Posterior vena cava (tissue), 2 donors: Measurements from ENCODE around the gene DNAJC22. TPM values are rescaled to one million over a fixed set of nuclear protein-coding genes. Genes with fewer than 3 reads are reported as not detected.
"Not testable (repeated sequence)": the region's sequence is repeated elsewhere in the genome, so short reads cannot be mapped to it uniquely, and the experiment has no call there.

Experiments used
- DNase-seq: peaks from one replicate; pipeline ENCODE4 v3.0.0-alpha.2; 2020; ENCODE audit warnings: low spot score
- intact Hi-C, 2 donors: fragments of 100-400 bp; cut with DNase I; formaldehyde crosslinking; loops; one replicate each; pipeline versions ENCODE4 v1.14.1 to v1.14.2; 2022 to 2023
- total RNA-seq, 2 donors: library from RNA; stranded (reverse); fragmentation: NEBNext Ultra II Directional; extraction: Animal tissue kit (Norgen Biotek cat#: 25700); gene quantifications; one replicate each; pipeline ENCODE4 v1.2.1, GENCODE V29; 2021
- donor health status: DM: yes; HTN: yes; CAD: no.
- donor health status: DM: yes; HTN: yes; CAD: no.

DNAJC22 gene
- total RNA-seq, 2 donors from 2014 or later = 0.05 TPM; not detected in 1

- intact Hi-C loops = loop anchor here in 1 of 2 donors (10.0 kb wide), 1 partner anchor 153 kb away; no protein-coding TSS in a partner anchor
- no peak for DNase-seq
Observed at GRCh38 chr12:49362077-49362476, 15.4 kb downstream of the DNAJC22 start.

- intact Hi-C loops = loop anchor here in 1 of 2 donors (10.0 kb wide), 1 partner anchor 150 kb away; no protein-coding TSS in a partner anchor
- peak; percentile 8 for DNase-seq
Observed at GRCh38 chr12:49364989-49365388, 18.3 kb downstream of the DNAJC22 start.

- no peak for DNase-seq
- intact Hi-C loops = loop anchor here in 1 of 2 donors (10.0 kb wide), 1 partner anchor 149 kb away; no protein-coding TSS in a partner anchor
Observed at GRCh38 chr12:49365542-49365941, 18.9 kb downstream of the DNAJC22 start.

- intact Hi-C loops = loop anchor here in 1 of 2 donors (10.0 kb wide), 1 partner anchor 149 kb away; no protein-coding TSS in a partner anchor
- DNase-seq = peak; percentile 77
Observed at GRCh38 chr12:49366096-49366651, 19.5 kb downstream of the DNAJC22 start.

- DNase-seq = peak; percentile 96
- intact Hi-C loops = loop anchor here in 1 of 2 donors (10.0 kb wide), 1 partner anchor 148 kb away; no protein-coding TSS in a partner anchor
Observed at GRCh38 chr12:49366652-49367380, 20.1 kb downstream of the DNAJC22 start.

- intact Hi-C loops = loop anchor here in 1 of 2 donors (10.0 kb wide), 1 partner anchor 147 kb away; no protein-coding TSS in a partner anchor
- peak; percentile 98 for DNase-seq
Observed at GRCh38 chr12:49367381-49368239, 20.9 kb downstream of the DNAJC22 start, which contains the start of gene SPATS2. Gene SPATS2, plus strand, starts transcription at chr12:49367462. Its CDS starts 93,551 bp downstream, at chr12:49461013.

GRCh38 chr12:49368240-49368600, 21.5 kb downstream of the DNAJC22 start:
- DNase-seq = no peak
- intact Hi-C loops = loop anchor here in 1 of 2 donors (10.0 kb wide), 1 partner anchor 147 kb away; no protein-coding TSS in a partner anchor

GRCh38 chr12:49369411-49370145, 22.9 kb downstream of the DNAJC22 start:
- intact Hi-C loops = loop anchor here in 1 of 2 donors (10.0 kb wide), 1 partner anchor 145 kb away; no protein-coding TSS in a partner anchor
- DNase-seq = no peak

GRCh38 chr12:49370539-49370938, 23.9 kb downstream of the DNAJC22 start:
- no peak for DNase-seq
- intact Hi-C loops = no loop called here

GRCh38 chr12:49375406-49375805, 28.7 kb downstream of the DNAJC22 start:
- no peak for DNase-seq
- intact Hi-C loops = no loop called here

GRCh38 chr12:49377386-49377785, 30.7 kb downstream of the DNAJC22 start:
- DNase-seq = no peak
- intact Hi-C loops = no loop called here

- DNase-seq, intact Hi-C loops: not testable (repeated sequence)
Observed at GRCh38 chr12:49380184-49380583, 33.5 kb downstream of the DNAJC22 start.

- intact Hi-C loops = no loop called here
- peak; percentile 89 for DNase-seq
Observed at GRCh38 chr12:49388682-49389386, 42.1 kb downstream of the DNAJC22 start.

- no peak for DNase-seq
- intact Hi-C loops = no loop called here
Observed at GRCh38 chr12:49389387-49389703, 42.7 kb downstream of the DNAJC22 start.

GRCh38 chr12:49397000-49397399, 50.3 kb downstream of the DNAJC22 start:
- intact Hi-C loops = no loop called here
- no peak for DNase-seq

GRCh38 chr12:49400304-49400703, 53.6 kb downstream of the DNAJC22 start:
- no peak for DNase-seq
- intact Hi-C loops = no loop called here
